Right lobe of liver (tissue), 4 donors: ENCODE data around the gene CDC42EP5.
"Not testable (repeated sequence)": the region's sequence is repeated elsewhere in the genome, so short reads cannot be mapped to it uniquely, and the experiment has no call there.

Experiments used
- CTCF ChIP-seq, 4 donors: fragments of 200-600 bp in 3 of 4; fragments of 450-650 bp in 1 of 4; IDR thresholded peaks; one replicate each; pipeline versions ENCODE4 v1.5.1 to v1.8.0; 2016 to 2022; ENCODE audit warnings: antibody characterized with exemption in 4 of 4, mild to moderate bottlenecking in 2 of 4
- POLR2A ChIP-seq: fragments of 450-650 bp; IDR thresholded peaks from one replicate; pipeline ENCODE4 v1.6.1; 2017; ENCODE audit warnings: antibody characterized with exemption, mild to moderate bottlenecking
- donor health status: DM: no; HTN: no; CAD: no.
- donor health status: DM: no; HTN: no; CAD: no.
- donor health status: DM: no; HTN: yes; CAD: no.

- TF ChIP-seq CTCF (IDR thresholded peaks at IDR 0.05); POLR2A: not testable (repeated sequence)
Observed at GRCh38 chr19:54497747-54498450, 24.8 kb upstream of the CDC42EP5 start.
